KG1 (cell line): Measurements from ENCODE around the gene TP73.

Experiments
- DNase-seq: peaks from one replicate; lab custom pipeline; 2025; lab: John Stamatoyannopoulos, UW

Gene TP73

GRCh38 chr1:3729594-3730542 is 77.6 kb downstream of the TP73 start:
- no peak for DNase-seq

GRCh38 chr1:3730543-3731247 is 78.4 kb downstream of the TP73 start:
- DNase-seq: no peak

GRCh38 chr1:3731583-3732433 is 79.5 kb downstream of the TP73 start:
- DNase-seq: no peak

- DNase-seq: no peak
These were observed 80.2 kb downstream of the TP73 start for GRCh38 chr1:3732434-3733093.

- no peak for DNase-seq
These were observed 81.0 kb downstream of the TP73 start for GRCh38 chr1:3733094-3733882.

GRCh38 chr1:3733883-3734589 is 81.7 kb downstream of the TP73 start:
- no peak for DNase-seq

- DNase-seq: no peak
These were observed 82.3 kb downstream of the TP73 start for GRCh38 chr1:3734602-3735001.

GRCh38 chr1:3735027-3735681 is 82.8 kb downstream of the TP73 start:
- DNase-seq: no peak

GRCh38 chr1:3735688-3736087 is 83.4 kb downstream of the TP73 start:
- DNase-seq: no peak

- no peak for DNase-seq
These were observed 83.8 kb downstream of the TP73 start for GRCh38 chr1:3736131-3736561.

GRCh38 chr1:3736708-3737107 is 84.4 kb downstream of the TP73 start:
- DNase-seq: no peak

- DNase-seq: no peak
These were observed 86.6 kb downstream of the TP73 start for GRCh38 chr1:3738943-3739342.

GRCh38 chr1:3740042-3740441 is 87.7 kb downstream of the TP73 start:
- no peak for DNase-seq

- no peak for DNase-seq
These were observed 88.4 kb downstream of the TP73 start for GRCh38 chr1:3740752-3741151.

- DNase-seq: no peak
These were observed 89.5 kb downstream of the TP73 start for GRCh38 chr1:3741566-3742438.

GRCh38 chr1:3742439-3743298 is 90.4 kb downstream of the TP73 start:
- DNase-seq: no peak

GRCh38 chr1:3743421-3743820 is 91.1 kb downstream of the TP73 start:
- DNase-seq: no peak

- no peak for DNase-seq
These were observed 91.5 kb downstream of the TP73 start for GRCh38 chr1:3743826-3744225.
